Endodermal cell (in vitro differentiated cells): ENCODE data around the gene CCDC30. TPM values are rescaled to one million over a fixed set of nuclear protein-coding genes. Genes with fewer than 3 reads are reported as not detected.

Source experiments
- DNase-seq: peaks from one replicate; pipeline ENCODE4 v3.0.0-alpha.2; 2017
- H3K27ac ChIP-seq: 2 replicates; pipeline ENCODE4 v1.5.1; 2013; ENCODE audit warnings: mild to moderate bottlenecking, low read depth, low read length, moderate library complexity
- H3K27me3 ChIP-seq: 2 replicates; pipeline ENCODE4 v1.6.1; 2013; ENCODE audit warnings: mild to moderate bottlenecking, low read length, moderate library complexity; ENCODE audit not compliant: insufficient read depth, control insufficient read depth, poor library complexity, severe bottlenecking
- H3K36me3 ChIP-seq: 2 replicates; pipeline ENCODE4 v1.7.0; 2013; ENCODE audit warnings: mild to moderate bottlenecking, low read length, moderate library complexity; ENCODE audit not compliant: control insufficient read depth, insufficient read depth
- H3K4me1 ChIP-seq: one replicate; pipeline ENCODE4 v1.7.0; 2013; ENCODE audit warnings: low read length; ENCODE audit not compliant: control insufficient read depth, insufficient read depth
- H3K4me3 ChIP-seq: 2 replicates; pipeline ENCODE4 v1.5.1; 2013; ENCODE audit warnings: mild to moderate bottlenecking, low read length, moderate library complexity
- H3K9ac ChIP-seq: 2 replicates; pipeline ENCODE4 v1.6.1; 2013; ENCODE audit warnings: mild to moderate bottlenecking, low read length, moderate library complexity; ENCODE audit not compliant: poor library complexity, severe bottlenecking; ENCODE audit errors: extremely low read depth
- H3K9me3 ChIP-seq: 2 replicates; pipeline ENCODE4 v1.6.1; 2013; ENCODE audit warnings: mild to moderate bottlenecking, low read length, moderate library complexity; ENCODE audit not compliant: control insufficient read depth
- H3K27ac Mint-ChIP-seq: 2 replicates; pipeline ENCODE4 v1.8.0; 2020; ENCODE audit warnings: mixed read lengths
- H3K27me3 Mint-ChIP-seq: 2 replicates; pipeline ENCODE4 v1.8.0; 2021; ENCODE audit warnings: mild to moderate bottlenecking, mixed read lengths; ENCODE audit not compliant: insufficient read depth
- H3K36me3 Mint-ChIP-seq: 2 replicates; pipeline ENCODE4 v1.8.0; 2020; ENCODE audit warnings: low read depth, mixed read lengths
- H3K4me1 Mint-ChIP-seq: 2 replicates; pipeline ENCODE4 v1.8.0; 2020; ENCODE audit warnings: mixed read lengths
- H3K4me3 Mint-ChIP-seq: 2 replicates; pipeline ENCODE4 v1.8.0; 2020; ENCODE audit warnings: mild to moderate bottlenecking, moderate library complexity, mixed read lengths
- H3K9me3 Mint-ChIP-seq: 2 replicates; pipeline ENCODE4 v1.8.0; 2020; ENCODE audit warnings: mild to moderate bottlenecking, mixed read lengths
- WGBS, 2 experiments: methylation state at CpG; one replicate each; pipeline versions ENCODE4 v1.1.5 to v1.1.7; 2013; ENCODE audit warnings: missing lambda C conversion rate in 2 of 2, mixed read lengths in 1 of 2; ENCODE audit not compliant: insufficient coverage in 1 of 2, insufficient read length in 1 of 2; 5-methylcytosine and 5-hydroxymethylcytosine counted together
- total RNA-seq, 2 donors: library from RNA; stranded (reverse); fragmentation: NEBNext Ultra II Directional in 1 of 2; extraction: Animal tissue kit (Norgen Biotek cat#: 25700) in 1 of 2; gene quantifications; 2 replicates in 1 of 2; 3 replicates in 1 of 2; pipeline ENCODE4 v1.2.1, GENCODE V29; 2021
- TF ChIP-seq, protein P1 (sequence below): fragments of 200-600 bp; sonication (generic); conservative IDR thresholded peaks from 2 replicates; pipeline ENCODE4 v1.5.0; 2021; ENCODE audit warnings: antibody characterized with exemption, mild to moderate bottlenecking

CCDC30 gene
- total RNA-seq, 2 donors from 2014 or later, result 4.8 to 6.4 TPM

DNA sequence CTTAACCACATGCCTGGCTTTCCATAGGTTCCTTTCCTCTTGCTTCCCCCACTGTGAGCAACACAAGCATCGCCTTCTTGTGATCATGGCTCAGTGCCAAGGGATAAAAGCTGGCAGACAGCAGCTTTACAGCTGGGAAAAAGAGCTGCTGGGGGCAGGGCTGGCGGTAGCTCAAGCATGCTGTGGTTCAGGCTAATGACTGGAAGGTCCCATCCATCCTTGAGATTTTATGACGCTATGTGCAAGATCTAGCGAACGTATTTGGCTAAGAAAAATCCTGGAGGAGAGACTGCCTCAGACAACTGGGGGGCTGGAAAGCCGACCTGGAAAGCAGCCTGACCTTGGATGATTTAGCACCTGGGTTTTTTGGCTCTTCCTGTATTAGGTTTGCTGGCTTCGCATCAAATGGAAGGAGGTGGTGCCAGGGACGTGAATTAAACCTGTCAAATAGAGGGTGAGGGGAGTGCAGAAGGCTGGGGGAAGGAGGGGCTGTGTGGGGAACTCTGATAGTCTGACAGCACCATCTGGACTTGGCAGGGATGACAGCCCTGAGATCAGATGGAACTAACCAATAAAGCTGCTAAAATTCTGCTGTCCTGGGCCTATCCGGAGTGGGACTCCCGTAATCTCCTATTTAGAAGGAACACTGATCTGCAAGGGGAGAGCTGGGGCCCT, 42.0 kb upstream of the CCDC30 start:
- TF ChIP-seq, protein P1, sequence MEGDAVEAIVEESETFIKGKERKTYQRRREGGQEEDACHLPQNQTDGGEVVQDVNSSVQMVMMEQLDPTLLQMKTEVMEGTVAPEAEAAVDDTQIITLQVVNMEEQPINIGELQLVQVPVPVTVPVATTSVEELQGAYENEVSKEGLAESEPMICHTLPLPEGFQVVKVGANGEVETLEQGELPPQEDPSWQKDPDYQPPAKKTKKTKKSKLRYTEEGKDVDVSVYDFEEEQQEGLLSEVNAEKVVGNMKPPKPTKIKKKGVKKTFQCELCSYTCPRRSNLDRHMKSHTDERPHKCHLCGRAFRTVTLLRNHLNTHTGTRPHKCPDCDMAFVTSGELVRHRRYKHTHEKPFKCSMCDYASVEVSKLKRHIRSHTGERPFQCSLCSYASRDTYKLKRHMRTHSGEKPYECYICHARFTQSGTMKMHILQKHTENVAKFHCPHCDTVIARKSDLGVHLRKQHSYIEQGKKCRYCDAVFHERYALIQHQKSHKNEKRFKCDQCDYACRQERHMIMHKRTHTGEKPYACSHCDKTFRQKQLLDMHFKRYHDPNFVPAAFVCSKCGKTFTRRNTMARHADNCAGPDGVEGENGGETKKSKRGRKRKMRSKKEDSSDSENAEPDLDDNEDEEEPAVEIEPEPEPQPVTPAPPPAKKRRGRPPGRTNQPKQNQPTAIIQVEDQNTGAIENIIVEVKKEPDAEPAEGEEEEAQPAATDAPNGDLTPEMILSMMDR, result no peak
- Histone ChIP-seq H3K9me3 (no peaks in the 10 kb centered on the region), H3K27ac (peak overlapping the region; percentile 41), H3K27me3 (no peaks in the 10 kb centered on the region), H3K36me3 (no peaks in the 10 kb centered on the region), H3K9ac (no peak overlapping the region), H3K4me3 (no peak overlapping the region), H3K4me1 (no peaks in the 10 kb centered on the region)
- Mint-ChIP-seq H3K9me3 (peaks cover 1% of the 10 kb centered on the region), H3K4me1 (peaks cover 14% of the 10 kb centered on the region), H3K27ac (no peak overlapping the region), H3K27me3 (no peaks in the 10 kb centered on the region), H3K36me3 (no peaks in the 10 kb centered on the region), H3K4me3 (no peak overlapping the region)
- WGBS, 2 experiments, result 88% methylated on average over 9 to 10 of the region's 10 CpGs
- no peak for DNase-seq

DNA sequence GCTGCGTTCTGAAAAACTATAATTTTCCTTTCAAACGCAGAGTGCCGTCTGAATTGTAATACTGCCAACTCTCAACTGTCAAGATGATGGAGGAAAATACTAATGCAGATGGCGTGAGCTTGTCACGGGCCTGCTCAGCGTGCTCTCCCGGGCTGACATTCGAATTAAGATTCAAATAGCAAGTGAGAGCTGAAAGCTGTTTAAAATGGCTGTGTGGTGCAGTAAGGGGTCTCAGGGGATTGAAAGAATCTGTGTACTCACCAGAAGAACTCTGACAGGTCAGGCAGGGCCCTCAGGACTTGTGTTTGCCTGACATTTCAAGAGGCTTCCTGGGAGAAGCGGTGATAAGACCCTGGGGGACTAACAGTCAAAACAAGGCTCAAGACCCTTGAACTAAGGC, 40.3 kb upstream of the CCDC30 start:
- no peak overlapping the region for H3K9ac ChIP-seq
- H3K27ac Mint-ChIP-seq, result no peak overlapping the region
- no peak for DNase-seq
- H3K9me3 Mint-ChIP-seq, result peaks cover 1% of the 10 kb centered on the region
- no peaks in the 10 kb centered on the region for H3K9me3 ChIP-seq
- 84 to 85% methylated on average over 9 of the region's 9 CpGs for WGBS, 2 experiments
- peaks cover 14% of the 10 kb centered on the region for H3K4me1 Mint-ChIP-seq
- H3K4me3 ChIP-seq, result no peak overlapping the region
- no peaks in the 10 kb centered on the region for H3K4me1 ChIP-seq
- H3K36me3 Mint-ChIP-seq, result no peaks in the 10 kb centered on the region
- no peak overlapping the region for H3K27ac ChIP-seq
- no peaks in the 10 kb centered on the region for H3K27me3 Mint-ChIP-seq
- H3K36me3 ChIP-seq, result no peaks in the 10 kb centered on the region
- TF ChIP-seq, protein P1, result no peak
- no peak overlapping the region for H3K4me3 Mint-ChIP-seq
- H3K27me3 ChIP-seq, result no peaks in the 10 kb centered on the region

DNA sequence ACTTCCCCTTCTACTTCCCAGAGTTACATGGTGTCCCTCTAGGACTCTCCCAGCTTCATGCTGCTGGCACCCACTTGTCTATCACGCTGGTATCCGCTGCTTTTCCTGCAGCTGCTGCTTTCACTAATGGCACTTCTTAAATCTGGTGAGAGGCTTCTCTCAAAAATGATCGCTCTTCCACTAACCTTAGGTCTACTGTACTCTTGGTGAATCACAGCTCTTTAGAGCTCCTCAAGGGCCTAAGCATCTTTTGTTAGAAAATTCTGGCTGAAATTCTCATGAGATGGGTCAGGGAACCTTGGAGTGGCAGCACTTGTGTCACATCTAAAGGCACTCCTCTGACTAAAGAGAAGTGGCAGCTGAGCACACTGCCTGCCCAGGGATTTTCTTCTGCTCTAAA, 39.4 kb upstream of the CCDC30 start:
- H3K27ac ChIP-seq, result no peak overlapping the region
- H3K9ac ChIP-seq, result no peak overlapping the region
- no peaks in the 10 kb centered on the region for H3K36me3 ChIP-seq
- Mint-ChIP-seq H3K9me3 (peaks cover 1% of the 10 kb centered on the region), H3K4me1 (peaks cover 13% of the 10 kb centered on the region), H3K27me3 (no peaks in the 10 kb centered on the region), H3K36me3 (no peaks in the 10 kb centered on the region), H3K4me3 (no peak overlapping the region), H3K27ac (no peak overlapping the region)
- H3K4me1 ChIP-seq, result no peaks in the 10 kb centered on the region
- no peaks in the 10 kb centered on the region for H3K9me3 ChIP-seq
- WGBS, 2 experiments, result 92 to 95% methylated on average over 3 of the region's 3 CpGs
- no peaks in the 10 kb centered on the region for H3K27me3 ChIP-seq
- TF ChIP-seq, protein P1, result no peak
- no peak overlapping the region for H3K4me3 ChIP-seq
- DNase-seq, result no peak
